ENCODE measurements around the gene ETV7. TPM values are rescaled to one million over a fixed set of nuclear protein-coding genes. Genes with fewer than 3 reads are reported as not detected.

Gene ETV7
- total RNA-seq, 1 donor from 2014 or later = not detected

GRCh38 chr6:36331381-36331780, 56.1 kb downstream of the ETV7 start:
- Mint-ChIP-seq H3K36me3 (ENCODE audit: low read depth) (no peaks in the 10 kb centered on the region), H3K9me3 (no peaks in the 10 kb centered on the region), H3K4me3 (no peak overlapping the region), H3K27me3 (ENCODE audit: low read depth) (peaks cover 14% of the 10 kb centered on the region), H3K27ac (ENCODE audit: unreplicated experiment) (no peak overlapping the region), H3K4me1 (peaks cover 53% of the 10 kb centered on the region)
- no peak for DNase-seq (ENCODE audit: low read depth, low spot score)
- TF ChIP-seq CTCF (conservative IDR thresholded peaks at IDR 0.05) = no peak

GRCh38 chr6:36330366-36330765, 57.1 kb downstream of the ETV7 start:
- Mint-ChIP-seq H3K27ac (ENCODE audit: unreplicated experiment) (no peak overlapping the region), H3K4me1 (peaks cover 62% of the 10 kb centered on the region), H3K9me3 (no peaks in the 10 kb centered on the region), H3K36me3 (ENCODE audit: low read depth) (no peaks in the 10 kb centered on the region), H3K27me3 (ENCODE audit: low read depth) (peaks cover 10% of the 10 kb centered on the region), H3K4me3 (no peak overlapping the region)
- no peak for DNase-seq (ENCODE audit: low read depth, low spot score)
- no peak for TF ChIP-seq CTCF (conservative IDR thresholded peaks at IDR 0.05)

GRCh38 chr6:36329798-36330291, 57.6 kb downstream of the ETV7 start:
- Mint-ChIP-seq H3K27me3 (ENCODE audit: low read depth) (peaks cover 7% of the 10 kb centered on the region), H3K27ac (ENCODE audit: unreplicated experiment) (no peak overlapping the region), H3K9me3 (no peaks in the 10 kb centered on the region), H3K36me3 (ENCODE audit: low read depth) (no peaks in the 10 kb centered on the region), H3K4me3 (no peak overlapping the region), H3K4me1 (peaks cover 59% of the 10 kb centered on the region)
- no peak for TF ChIP-seq CTCF (conservative IDR thresholded peaks at IDR 0.05)
- no peak for DNase-seq (ENCODE audit: low read depth, low spot score)

GRCh38 chr6:36328600-36328999, 58.9 kb downstream of the ETV7 start:
- peaks cover 2% of the 10 kb centered on the region for H3K27me3 Mint-ChIP-seq (ENCODE audit: low read depth)
- no peak for DNase-seq (ENCODE audit: low read depth, low spot score)
- H3K27ac Mint-ChIP-seq (ENCODE audit: unreplicated experiment) = no peak overlapping the region
- no peaks in the 10 kb centered on the region for H3K9me3 Mint-ChIP-seq
- no peak for TF ChIP-seq CTCF (conservative IDR thresholded peaks at IDR 0.05)
- H3K4me3 Mint-ChIP-seq = no peak overlapping the region
- peaks cover 46% of the 10 kb centered on the region for H3K4me1 Mint-ChIP-seq
- no peaks in the 10 kb centered on the region for H3K36me3 Mint-ChIP-seq (ENCODE audit: low read depth)

- DNase-seq (ENCODE audit: low read depth, low spot score) = no peak
- Mint-ChIP-seq H3K9me3 (no peaks in the 10 kb centered on the region), H3K27ac (ENCODE audit: unreplicated experiment) (no peak overlapping the region), H3K36me3 (ENCODE audit: low read depth) (no peaks in the 10 kb centered on the region), H3K27me3 (ENCODE audit: low read depth) (peaks cover 2% of the 10 kb centered on the region), H3K4me1 (peaks cover 50% of the 10 kb centered on the region), H3K4me3 (no peak overlapping the region)
- TF ChIP-seq CTCF (conservative IDR thresholded peaks at IDR 0.05) = no peak
These were observed 59.6 kb downstream of the ETV7 start for GRCh38 chr6:36327919-36328236.

Measured in neural crest cell (in vitro differentiated cells).